MM.1S (cell line): ENCODE data around the gene BHLHA9.

Source experiments
- DNase-seq: peaks from one replicate; pipeline ENCODE4 v3.0.0-alpha.2; 2015
- H2AFZ ChIP-seq: fragments of 300-600 bp; sonication (generic); 2 replicates; pipeline ENCODE4 v1.6.0; 2016; ENCODE audit warnings: antibody characterized with exemption, low read length
- H3F3A ChIP-seq: fragments of 300-600 bp; sonication (generic); 2 replicates; pipeline ENCODE4 v1.6.1; 2016; ENCODE audit warnings: mild to moderate bottlenecking, antibody characterized with exemption, low read length, moderate library complexity, mixed read lengths; ENCODE audit not compliant: insufficient read depth
- H3K27ac ChIP-seq: fragments of 300-600 bp; sonication (generic); 2 replicates; pipeline ENCODE4 v1.5.1; 2016; ENCODE audit warnings: mild to moderate bottlenecking, low read length
- H3K27me3 ChIP-seq: fragments of 300-600 bp; sonication (generic); replicated peaks from 2 replicates; pipeline ENCODE4 v1.6.0; 2016; ENCODE audit warnings: low read length; ENCODE audit not compliant: insufficient read depth
- H3K36me3 ChIP-seq: fragments of 300-600 bp; sonication (generic); replicated peaks from 2 replicates; pipeline ENCODE4 v1.6.1; 2016; ENCODE audit warnings: mild to moderate bottlenecking, low read length, mixed read lengths; ENCODE audit not compliant: insufficient read depth
- H3K4me1 ChIP-seq: fragments of 300-600 bp; sonication (generic); 2 replicates; pipeline ENCODE4 v1.6.1; 2016; ENCODE audit warnings: low read length, mixed read lengths
- H3K4me2 ChIP-seq: fragments of 300-600 bp; sonication (generic); 2 replicates; pipeline ENCODE4 v1.6.0; 2016; ENCODE audit warnings: low read depth, low read length
- H3K4me3 ChIP-seq: fragments of 300-600 bp; sonication (generic); 2 replicates; pipeline ENCODE4 v1.5.1; 2016; ENCODE audit warnings: low read length, mixed read lengths
- H3K79me2 ChIP-seq: fragments of 300-600 bp; sonication (generic); 2 replicates; pipeline ENCODE4 v1.6.1; 2016; ENCODE audit warnings: mixed run types, low read length, mixed read lengths
- H3K9ac ChIP-seq: fragments of 300-600 bp; sonication (generic); 2 replicates; pipeline ENCODE4 v1.6.1; 2016; ENCODE audit warnings: low read length, mixed read lengths
- H3K9me2 ChIP-seq: fragments of 300-600 bp; sonication (generic); replicated peaks from 2 replicates; pipeline ENCODE4 v1.6.1; 2016; ENCODE audit warnings: mild to moderate bottlenecking, low read length, mixed read lengths; ENCODE audit not compliant: insufficient read depth
- H3K9me3 ChIP-seq: fragments of 300-600 bp; sonication (generic); replicated peaks from 2 replicates; pipeline ENCODE4 v1.6.1; 2016; ENCODE audit warnings: mild to moderate bottlenecking, low read length, mixed read lengths; ENCODE audit not compliant: insufficient read depth
- H4K20me1 ChIP-seq: fragments of 300-600 bp; sonication (generic); 2 replicates; pipeline ENCODE4 v1.6.1; 2016; ENCODE audit warnings: mild to moderate bottlenecking, low read length, moderate library complexity, mixed read lengths; ENCODE audit not compliant: insufficient read depth
- CTCF ChIP-seq: fragments of 300-600 bp; sonication (generic); IDR thresholded peaks from 2 replicates; pipeline ENCODE4 v1.5.1; 2016; ENCODE audit warnings: antibody characterized with exemption, low read length, mixed read lengths
- EZH2 ChIP-seq: fragments of 300-600 bp; sonication (generic); optimal IDR thresholded peaks from 2 replicates; pipeline ENCODE3; 2017; ENCODE audit warnings: low read depth, mild to moderate bottlenecking, antibody characterized with exemption, low read length, mixed read lengths
- EZH2phosphoT487 ChIP-seq: fragments of 300-600 bp; sonication (generic); IDR thresholded peaks from 2 replicates; pipeline ENCODE4 v1.6.1; 2018; ENCODE audit warnings: antibody characterized with exemption, low read length

BHLHA9 gene

GRCh38 chr17:1227365-1227764 is 42.9 kb upstream of the BHLHA9 start:
- H3K79me2 ChIP-seq: no peaks in the 10 kb centered on the region
- H3K27ac ChIP-seq: no peak overlapping the region
- H2AFZ ChIP-seq: no peak overlapping the region
- no peak overlapping the region for H3K4me3 ChIP-seq
- peaks cover 84% of the 10 kb centered on the region for H3K27me3 ChIP-seq
- no peaks in the 10 kb centered on the region for H3F3A ChIP-seq
- H3K36me3 ChIP-seq: no peaks in the 10 kb centered on the region
- no peak for DNase-seq
- H3K9ac ChIP-seq: no peak overlapping the region
- no peak for TF ChIP-seq EZH2phosphoT487
- no peak for TF ChIP-seq CTCF
- no peak overlapping the region for H3K4me2 ChIP-seq
- H4K20me1 ChIP-seq: no peaks in the 10 kb centered on the region
- no peaks in the 10 kb centered on the region for H3K4me1 ChIP-seq
- no peaks in the 10 kb centered on the region for H3K9me3 ChIP-seq
- H3K9me2 ChIP-seq: no peaks in the 10 kb centered on the region

DNA sequence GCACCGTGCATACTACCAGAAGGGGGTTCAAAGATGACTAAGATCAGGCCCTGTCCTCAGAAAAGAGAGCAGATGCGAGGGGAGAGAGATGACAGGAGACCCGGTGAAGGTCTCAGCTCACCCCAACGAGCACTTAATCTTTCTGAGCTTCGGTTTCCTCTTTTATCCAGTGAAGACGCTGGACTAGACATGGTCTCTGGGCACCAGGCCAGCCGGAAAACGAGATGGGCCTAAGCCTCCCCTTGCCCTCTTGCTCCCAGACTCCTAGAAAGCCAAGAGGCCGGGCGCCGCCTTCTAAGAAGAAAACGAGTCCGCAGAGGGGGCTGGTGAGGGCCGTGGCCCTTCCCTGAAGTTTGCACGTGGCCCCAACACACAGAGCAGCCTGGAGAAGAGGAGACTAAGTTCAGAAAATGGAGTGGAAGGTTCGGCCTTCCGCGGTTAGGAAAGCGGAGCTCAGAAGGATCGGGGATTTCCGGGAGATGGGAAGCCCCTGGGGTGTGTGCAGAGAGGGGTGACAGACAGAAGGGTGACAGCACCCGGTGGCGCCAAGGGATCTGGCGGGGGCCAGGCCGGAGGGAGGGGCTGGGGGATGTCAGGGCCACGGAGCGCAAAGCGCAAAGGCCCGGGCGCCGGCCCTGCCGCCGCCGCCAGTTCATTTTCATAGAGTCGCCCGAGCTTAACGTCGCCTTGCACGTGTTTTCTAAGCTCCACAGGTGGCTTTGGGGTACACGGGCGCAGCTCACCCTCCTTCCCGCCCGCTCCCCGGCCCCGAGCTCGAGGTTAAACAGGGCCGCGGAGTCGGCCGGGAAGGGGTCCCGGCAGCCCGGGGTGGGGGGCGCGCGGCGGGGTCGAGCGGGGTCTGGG is 42.1 kb upstream of the BHLHA9 start:
- Histone ChIP-seq H3K36me3 (no peaks in the 10 kb centered on the region), H3K9me2 (no peaks in the 10 kb centered on the region), H3K4me2 (no peak overlapping the region), H3K9ac (no peak overlapping the region), H3K9me3 (no peaks in the 10 kb centered on the region), H3K27ac (no peak overlapping the region), H3F3A (no peaks in the 10 kb centered on the region), H4K20me1 (no peaks in the 10 kb centered on the region), H3K79me2 (no peaks in the 10 kb centered on the region), H3K27me3 (peaks cover 83% of the 10 kb centered on the region), H3K4me1 (no peaks in the 10 kb centered on the region), H3K4me3 (no peak overlapping the region), H2AFZ (no peak overlapping the region)
- no peak for DNase-seq
- TF ChIP-seq EZH2phosphoT487 (no peak), EZH2 (peak; percentile 57), CTCF (no peak)

DNA sequence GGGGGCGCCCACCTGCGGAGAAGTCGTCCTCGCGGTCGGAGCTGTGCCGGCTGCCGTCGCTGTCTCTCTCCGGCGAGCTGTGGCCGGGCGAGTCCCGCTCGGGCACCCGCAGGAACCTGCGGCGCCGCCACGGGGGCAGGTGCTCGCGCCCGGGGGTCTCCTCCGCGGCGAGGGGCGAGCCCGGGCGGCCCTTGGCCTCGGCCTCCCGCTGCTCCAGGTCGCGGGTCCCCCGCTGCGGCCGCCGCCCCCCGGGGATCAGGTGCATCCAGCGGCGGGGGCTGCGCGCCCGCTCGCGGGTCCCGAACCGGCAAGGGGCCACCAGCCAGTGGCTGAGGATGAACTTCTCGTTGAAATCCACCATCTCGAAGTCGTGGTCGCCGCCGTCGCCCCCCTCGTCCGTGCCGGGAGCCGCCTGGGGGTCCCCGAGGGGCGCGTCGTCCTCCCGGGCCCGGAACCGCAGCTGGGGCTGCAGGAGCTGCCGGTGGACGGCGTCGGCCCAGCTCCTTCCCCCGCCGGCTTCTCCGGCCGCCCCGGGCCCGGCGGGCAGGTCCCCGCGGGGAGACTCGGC is 41.4 kb upstream of the BHLHA9 start:
- Histone ChIP-seq H3F3A (no peaks in the 10 kb centered on the region), H3K9ac (no peak overlapping the region), H2AFZ (no peak overlapping the region), H3K4me2 (no peak overlapping the region), H3K4me1 (no peaks in the 10 kb centered on the region), H3K36me3 (no peaks in the 10 kb centered on the region), H3K9me2 (no peaks in the 10 kb centered on the region), H3K27ac (no peak overlapping the region), H3K27me3 (peaks cover 80% of the 10 kb centered on the region), H4K20me1 (no peaks in the 10 kb centered on the region), H3K4me3 (no peak overlapping the region), H3K79me2 (no peaks in the 10 kb centered on the region), H3K9me3 (no peaks in the 10 kb centered on the region)
- DNase-seq: no peak
- TF ChIP-seq EZH2phosphoT487 (no peak), EZH2 (no peak), CTCF (no peak)
